ENCODE measurements around the gene TUBGCP6.

DNA sequence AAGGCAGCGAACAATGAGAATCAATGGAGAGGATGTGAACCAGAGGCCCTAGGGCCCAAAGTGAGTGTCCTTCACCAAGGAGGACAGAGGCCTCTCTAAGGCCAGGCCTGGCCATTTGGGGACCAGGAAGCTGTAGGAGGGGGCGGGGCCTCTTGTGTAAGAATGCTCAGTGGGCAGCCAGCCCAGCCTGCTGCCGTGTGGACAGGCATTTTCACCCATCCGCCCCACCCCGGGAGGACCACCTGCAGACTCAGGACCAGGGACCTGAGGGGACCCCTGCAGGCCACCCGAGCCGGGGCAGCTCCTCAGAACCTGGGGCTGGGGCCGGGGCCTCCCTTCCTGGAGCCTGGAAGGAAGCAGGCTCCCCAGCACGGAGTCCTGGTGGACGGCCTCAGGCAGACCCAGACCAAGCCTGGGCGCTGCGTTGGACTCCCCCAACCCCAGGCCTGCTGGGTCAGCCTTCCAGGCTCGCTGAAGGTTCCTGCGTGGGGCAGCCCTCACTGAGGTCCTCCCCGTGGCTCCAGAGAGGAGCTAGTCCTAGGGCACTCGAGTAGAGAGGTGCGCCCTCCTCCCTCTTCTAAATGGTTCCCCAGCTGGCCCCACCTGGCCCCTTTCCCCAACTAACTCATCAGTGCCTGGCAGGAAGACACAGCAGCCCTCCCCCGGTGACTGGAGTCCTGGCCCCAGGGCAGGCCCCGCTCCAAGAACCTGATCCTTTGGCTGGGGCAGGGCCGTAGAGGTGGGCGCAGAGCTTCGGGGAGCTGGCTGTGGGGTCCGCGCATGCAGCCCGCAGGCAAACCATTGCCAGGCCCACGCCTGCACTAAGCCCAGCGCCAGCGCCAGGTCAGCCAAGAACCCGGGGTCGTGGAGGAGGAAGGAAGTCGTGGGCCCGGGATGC is 60.6 kb downstream of the TUBGCP6 start:
- TF ChIP-seq, protein P1, sequence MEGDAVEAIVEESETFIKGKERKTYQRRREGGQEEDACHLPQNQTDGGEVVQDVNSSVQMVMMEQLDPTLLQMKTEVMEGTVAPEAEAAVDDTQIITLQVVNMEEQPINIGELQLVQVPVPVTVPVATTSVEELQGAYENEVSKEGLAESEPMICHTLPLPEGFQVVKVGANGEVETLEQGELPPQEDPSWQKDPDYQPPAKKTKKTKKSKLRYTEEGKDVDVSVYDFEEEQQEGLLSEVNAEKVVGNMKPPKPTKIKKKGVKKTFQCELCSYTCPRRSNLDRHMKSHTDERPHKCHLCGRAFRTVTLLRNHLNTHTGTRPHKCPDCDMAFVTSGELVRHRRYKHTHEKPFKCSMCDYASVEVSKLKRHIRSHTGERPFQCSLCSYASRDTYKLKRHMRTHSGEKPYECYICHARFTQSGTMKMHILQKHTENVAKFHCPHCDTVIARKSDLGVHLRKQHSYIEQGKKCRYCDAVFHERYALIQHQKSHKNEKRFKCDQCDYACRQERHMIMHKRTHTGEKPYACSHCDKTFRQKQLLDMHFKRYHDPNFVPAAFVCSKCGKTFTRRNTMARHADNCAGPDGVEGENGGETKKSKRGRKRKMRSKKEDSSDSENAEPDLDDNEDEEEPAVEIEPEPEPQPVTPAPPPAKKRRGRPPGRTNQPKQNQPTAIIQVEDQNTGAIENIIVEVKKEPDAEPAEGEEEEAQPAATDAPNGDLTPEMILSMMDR (IDR thresholded peaks at IDR 0.05 in 2 of 3, conservative IDR thresholded peaks at IDR 0.05 in 1 of 3; ENCODE audit: borderline replicate concordance in 1 of 3, insufficient read depth in 1 of 3, low read depth in 2 of 3, low read length in 2 of 3): no peak
- TF ChIP-seq ZNF274 (IDR thresholded peaks at IDR 0.05; ENCODE audit: low read depth, low read length) (no peak), SIN3A (IDR thresholded peaks at IDR 0.05; ENCODE audit: low read depth) (no peak)

All from HCT116 (cell line).